ENCODE results near the gene ELANE. TPM values are rescaled to one million over a fixed set of nuclear protein-coding genes. Genes with fewer than 3 reads are reported as not detected.

Gene ELANE
- total RNA-seq, 1 donor from 2014 or later, result not detected

GRCh38 chr19:810077-810855 lies 41.8 kb upstream of the ELANE start:
- Mint-ChIP-seq H3K27ac (no peak overlapping the region), H3K4me1 (ENCODE audit: low read depth) (peaks cover 2% of the 10 kb centered on the region), H3K36me3 (ENCODE audit: low read depth) (peaks cover 58% of the 10 kb centered on the region), H3K9me3 (no peaks in the 10 kb centered on the region), H3K4me3 (ENCODE audit: low read depth) (no peak overlapping the region), H3K27me3 (ENCODE audit: low read depth) (no peaks in the 10 kb centered on the region)
- no peak for DNase-seq (ENCODE audit: low spot score)
- intact Hi-C loops (cut with micrococcal nuclease), result no loop called here

- Mint-ChIP-seq H3K4me1 (ENCODE audit: low read depth) (peaks cover 2% of the 10 kb centered on the region), H3K4me3 (ENCODE audit: low read depth) (no peak overlapping the region), H3K36me3 (ENCODE audit: low read depth) (peaks cover 59% of the 10 kb centered on the region), H3K27me3 (ENCODE audit: low read depth) (no peaks in the 10 kb centered on the region), H3K9me3 (no peaks in the 10 kb centered on the region), H3K27ac (no peak overlapping the region)
- intact Hi-C loops (cut with micrococcal nuclease), result no loop called here
- no peak for DNase-seq (ENCODE audit: low spot score)
Observed at GRCh38 chr19:810883-811489, 41.1 kb upstream of the ELANE start.

DNA sequence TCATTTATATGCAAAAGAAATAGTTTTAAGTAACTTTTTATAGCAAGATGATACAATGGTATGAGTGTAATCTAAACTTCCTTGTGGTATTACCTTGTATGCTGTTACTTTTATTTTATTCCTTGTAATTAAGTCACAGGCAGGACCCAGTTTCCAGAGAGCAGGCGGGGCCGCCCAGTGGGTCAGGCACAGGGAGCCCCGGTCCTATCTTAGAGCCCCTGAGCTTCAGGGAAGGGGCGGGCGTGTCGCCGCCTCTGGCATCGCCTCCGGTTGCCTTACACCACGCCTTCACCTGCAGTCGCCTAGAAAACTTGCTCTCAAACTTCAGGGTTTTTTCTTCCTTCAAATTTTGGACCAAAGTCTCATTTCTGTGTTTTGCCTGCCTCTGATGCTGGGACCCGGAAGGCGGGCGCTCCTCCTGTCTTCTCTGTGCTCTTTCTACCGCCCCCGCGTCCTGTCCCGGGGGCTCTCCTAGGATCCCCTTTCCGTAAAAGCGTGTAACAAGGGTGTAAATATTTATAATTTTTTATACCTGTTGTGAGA lies 40.5 kb upstream of the ELANE start:
- Mint-ChIP-seq H3K4me3 (ENCODE audit: low read depth) (no peak overlapping the region), H3K27ac (no peak overlapping the region), H3K36me3 (ENCODE audit: low read depth) (peaks cover 63% of the 10 kb centered on the region), H3K4me1 (ENCODE audit: low read depth) (peaks cover 2% of the 10 kb centered on the region), H3K27me3 (ENCODE audit: low read depth) (no peaks in the 10 kb centered on the region), H3K9me3 (peaks cover 4% of the 10 kb centered on the region)
- no peak for DNase-seq (ENCODE audit: low spot score)
- intact Hi-C loops (cut with micrococcal nuclease), result no loop called here

DNA sequence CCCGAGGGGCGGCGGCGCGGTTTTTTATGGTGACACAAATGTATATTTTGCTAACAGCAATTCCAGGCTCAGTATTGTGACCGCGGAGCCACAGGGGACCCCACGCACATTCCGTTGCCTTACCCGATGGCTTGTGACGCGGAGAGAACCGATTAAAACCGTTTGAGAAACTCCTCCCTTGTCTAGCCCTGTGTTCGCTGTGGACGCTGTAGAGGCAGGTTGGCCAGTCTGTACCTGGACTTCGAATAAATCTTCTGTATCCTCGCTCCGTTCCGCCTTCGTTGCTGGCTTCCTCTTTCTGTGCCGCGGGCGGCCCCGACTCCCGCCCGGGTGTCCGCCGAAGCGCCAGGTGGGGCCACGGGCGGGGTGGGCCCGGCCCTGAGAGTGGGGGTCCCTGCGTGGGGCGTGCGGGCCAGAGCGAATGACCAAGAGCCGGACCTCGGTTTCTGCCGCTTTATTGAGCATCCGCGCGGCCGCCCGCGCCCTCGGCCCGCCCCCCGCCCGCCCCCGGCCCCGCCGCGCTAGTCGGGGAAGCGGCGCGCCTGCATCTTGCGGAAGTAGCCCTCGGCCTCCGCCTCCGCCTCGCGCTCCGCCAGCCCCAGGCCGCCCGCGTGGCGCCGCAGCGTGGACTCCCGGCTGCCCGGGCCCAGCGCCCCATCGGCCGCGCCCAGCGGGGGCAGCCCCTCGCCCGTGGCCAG lies 39.9 kb upstream of the ELANE start:
- intact Hi-C loops (cut with micrococcal nuclease), result no loop called here
- peaks cover 63% of the 10 kb centered on the region for H3K36me3 Mint-ChIP-seq (ENCODE audit: low read depth)

GRCh38 chr19:812747-813218 lies 39.3 kb upstream of the ELANE start:
- no peak for DNase-seq (ENCODE audit: low spot score)
- Mint-ChIP-seq H3K36me3 (ENCODE audit: low read depth) (peaks cover 57% of the 10 kb centered on the region), H3K4me3 (ENCODE audit: low read depth) (no peak overlapping the region), H3K9me3 (peaks cover 5% of the 10 kb centered on the region), H3K4me1 (ENCODE audit: low read depth) (no peaks in the 10 kb centered on the region), H3K27me3 (ENCODE audit: low read depth) (no peaks in the 10 kb centered on the region), H3K27ac (no peak overlapping the region)
- intact Hi-C loops (cut with micrococcal nuclease), result no loop called here

More for the DNA sequence above, 39.9 kb upstream of the ELANE start:
- Mint-ChIP-seq H3K4me1 (ENCODE audit: low read depth) (peaks cover 2% of the 10 kb centered on the region), H3K4me3 (ENCODE audit: low read depth) (no peak overlapping the region), H3K27ac (no peak overlapping the region), H3K27me3 (ENCODE audit: low read depth) (no peaks in the 10 kb centered on the region), H3K9me3 (peaks cover 5% of the 10 kb centered on the region)
- DNase-seq (ENCODE audit: low spot score), result no peak

DNA sequence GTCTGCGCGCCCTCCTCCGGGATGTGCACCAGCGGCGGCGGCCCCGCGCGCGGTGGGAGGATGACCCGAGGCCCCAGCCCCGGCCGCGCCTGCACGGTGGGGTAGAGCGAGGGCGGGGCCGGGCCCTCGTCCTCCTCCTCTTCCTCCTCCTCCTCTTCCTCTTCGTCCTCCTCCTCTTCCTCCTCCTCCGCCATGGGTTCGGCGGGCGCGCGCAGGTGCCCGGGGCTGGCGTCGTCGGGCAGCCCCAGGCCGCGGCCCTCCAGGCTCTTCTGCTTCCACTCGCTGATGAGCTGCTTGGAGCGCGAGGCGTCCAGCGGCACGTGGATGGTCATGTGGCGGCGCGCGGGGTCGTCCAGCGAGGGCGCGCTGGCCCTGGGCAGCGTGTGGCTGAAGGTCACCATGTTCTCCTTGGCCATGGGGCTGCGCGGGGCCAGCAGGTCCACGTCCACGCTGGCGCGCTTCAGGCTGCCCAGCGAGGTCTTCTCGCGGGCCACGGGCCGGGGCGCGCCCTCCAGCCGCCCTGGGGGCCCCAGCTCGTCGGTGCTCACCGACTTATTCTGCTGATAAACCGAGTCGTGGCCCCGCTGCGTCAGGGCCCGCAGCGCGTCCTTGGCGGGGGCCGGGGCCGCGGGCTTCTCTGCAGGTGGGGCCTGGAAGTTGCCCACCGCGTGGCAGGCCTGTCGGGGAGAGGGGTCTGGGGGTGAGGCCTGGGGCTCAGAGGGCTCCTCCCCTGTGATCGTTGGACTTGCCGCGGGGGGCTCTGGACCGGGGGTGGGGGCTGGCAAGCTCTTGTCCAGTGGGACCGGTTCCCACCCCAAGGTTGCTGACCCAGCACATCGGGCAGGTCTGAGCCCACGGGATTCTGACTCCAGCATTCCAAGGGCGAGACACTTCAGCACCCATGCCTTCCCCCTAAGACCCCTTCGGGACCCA lies 38.6 kb upstream of the ELANE start:
- Mint-ChIP-seq H3K4me1 (ENCODE audit: low read depth) (no peaks in the 10 kb centered on the region), H3K4me3 (ENCODE audit: low read depth) (no peak overlapping the region), H3K27ac (no peak overlapping the region), H3K9me3 (peaks cover 5% of the 10 kb centered on the region), H3K27me3 (ENCODE audit: low read depth) (no peaks in the 10 kb centered on the region), H3K36me3 (ENCODE audit: low read depth) (peaks cover 54% of the 10 kb centered on the region)
- DNase-seq (ENCODE audit: low spot score), result no peak
- intact Hi-C loops (cut with micrococcal nuclease), result no loop called here

DNA sequence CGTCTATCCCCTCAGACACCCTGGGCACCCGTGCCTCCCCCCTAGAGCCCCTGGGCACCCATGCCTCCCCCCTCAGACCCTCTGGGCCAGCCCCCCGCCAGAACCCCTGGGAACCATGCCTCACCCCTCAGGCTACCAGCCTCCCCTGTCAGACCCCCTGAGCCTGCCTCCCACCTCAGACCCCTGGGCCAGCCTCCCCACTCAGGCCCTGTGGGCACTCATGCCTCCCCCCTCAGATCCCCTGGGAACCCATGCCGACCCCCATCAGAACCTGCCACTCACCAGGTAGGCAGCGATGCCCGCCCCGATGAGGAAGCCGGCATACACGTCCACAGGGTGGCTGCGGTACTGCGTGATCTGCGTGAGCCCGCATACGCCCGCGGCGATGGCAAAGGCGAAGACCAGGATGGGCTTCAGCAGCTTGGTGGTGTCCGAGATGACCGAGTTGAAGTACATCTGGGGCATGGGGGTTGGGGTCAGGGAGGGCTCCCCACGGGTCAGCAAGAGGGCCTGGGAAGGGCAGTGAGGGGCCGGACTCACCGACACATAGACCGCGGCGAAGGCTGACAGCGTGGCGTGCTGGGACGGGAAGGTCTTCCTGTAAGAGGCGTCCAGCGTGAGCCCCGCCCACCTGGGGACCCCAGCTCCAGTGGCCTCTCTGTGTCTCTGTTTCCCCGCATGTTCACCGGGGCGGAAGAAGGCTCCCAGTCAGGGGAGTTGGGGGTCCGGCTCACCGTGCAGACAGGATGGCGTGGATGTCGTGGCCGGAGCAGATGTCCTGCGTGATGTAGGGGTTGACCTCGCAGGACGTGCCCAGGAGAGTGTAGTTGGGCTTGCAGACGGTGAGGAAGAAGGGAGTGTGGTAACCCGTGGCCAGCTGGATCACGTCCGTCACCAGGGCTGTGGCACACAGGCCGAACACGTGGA lies 37.7 kb upstream of the ELANE start:
- no peak overlapping the region for H3K4me3 Mint-ChIP-seq (ENCODE audit: low read depth)
- H3K36me3 Mint-ChIP-seq (ENCODE audit: low read depth), result peaks cover 51% of the 10 kb centered on the region
- peaks cover 5% of the 10 kb centered on the region for H3K9me3 Mint-ChIP-seq
- no peak for DNase-seq (ENCODE audit: low spot score)
- no peaks in the 10 kb centered on the region for H3K4me1 Mint-ChIP-seq (ENCODE audit: low read depth)
- intact Hi-C loops (cut with micrococcal nuclease), result no loop called here
- no peak overlapping the region for H3K27ac Mint-ChIP-seq
- no peaks in the 10 kb centered on the region for H3K27me3 Mint-ChIP-seq (ENCODE audit: low read depth)

DNA sequence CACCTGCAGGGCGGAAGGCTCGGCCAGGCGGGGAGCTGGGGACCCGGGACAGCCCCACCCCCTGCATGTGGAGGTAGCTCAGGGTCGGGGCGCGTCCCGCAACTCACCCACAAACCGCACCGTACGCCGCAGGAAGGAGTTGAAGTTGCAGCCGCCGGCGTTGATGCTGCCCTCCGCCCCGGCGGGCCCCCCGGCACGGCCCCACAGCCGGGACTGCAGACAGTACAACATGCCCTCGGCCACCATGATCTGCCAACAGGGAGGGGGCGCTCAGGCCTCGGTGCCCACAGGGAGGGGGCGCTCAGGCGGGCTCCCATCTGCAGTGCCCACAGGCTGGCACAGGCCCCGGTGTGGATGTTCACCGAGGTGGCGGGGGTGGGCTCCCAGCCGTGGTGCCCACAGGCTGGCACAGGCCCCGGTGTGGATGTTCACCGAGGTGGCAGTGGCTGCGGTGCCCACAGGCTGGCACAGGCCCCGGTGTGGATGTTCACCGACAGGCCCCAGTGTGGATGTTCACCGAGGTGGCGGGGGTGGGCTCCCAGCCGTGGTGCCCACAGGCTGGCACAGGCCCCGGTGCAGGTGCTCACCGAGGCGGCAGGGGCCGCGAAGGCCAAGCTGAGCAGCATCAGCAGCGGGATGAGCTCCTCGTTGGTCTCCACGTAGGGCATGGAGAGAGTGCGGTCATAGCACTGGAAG lies 36.9 kb upstream of the ELANE start:
- peaks cover 5% of the 10 kb centered on the region for H3K9me3 Mint-ChIP-seq
- H3K4me3 Mint-ChIP-seq (ENCODE audit: low read depth), result no peak overlapping the region
- intact Hi-C loops (cut with micrococcal nuclease), result no loop called here
- peaks cover 2% of the 10 kb centered on the region for H3K27me3 Mint-ChIP-seq (ENCODE audit: low read depth)
- no peaks in the 10 kb centered on the region for H3K4me1 Mint-ChIP-seq (ENCODE audit: low read depth)
- H3K27ac Mint-ChIP-seq, result no peak overlapping the region
- DNase-seq (ENCODE audit: low spot score), result no peak
- peaks cover 43% of the 10 kb centered on the region for H3K36me3 Mint-ChIP-seq (ENCODE audit: low read depth)

GRCh38 chr19:815775-816499 lies 36.2 kb upstream of the ELANE start:
- intact Hi-C loops (cut with micrococcal nuclease), result no loop called here
- Mint-ChIP-seq H3K4me3 (ENCODE audit: low read depth) (no peak overlapping the region), H3K36me3 (ENCODE audit: low read depth) (peaks cover 38% of the 10 kb centered on the region), H3K9me3 (peaks cover 5% of the 10 kb centered on the region), H3K27ac (no peak overlapping the region), H3K27me3 (ENCODE audit: low read depth) (peaks cover 2% of the 10 kb centered on the region), H3K4me1 (ENCODE audit: low read depth) (no peaks in the 10 kb centered on the region)
- no peak for DNase-seq (ENCODE audit: low spot score)

- no peak overlapping the region for H3K4me3 Mint-ChIP-seq (ENCODE audit: low read depth)
- DNase-seq (ENCODE audit: low spot score), result no peak
- H3K36me3 Mint-ChIP-seq (ENCODE audit: low read depth), result peaks cover 36% of the 10 kb centered on the region
- no peak overlapping the region for H3K27ac Mint-ChIP-seq
- intact Hi-C loops (cut with micrococcal nuclease), result no loop called here
- no peaks in the 10 kb centered on the region for H3K4me1 Mint-ChIP-seq (ENCODE audit: low read depth)
- H3K9me3 Mint-ChIP-seq, result peaks cover 5% of the 10 kb centered on the region
- H3K27me3 Mint-ChIP-seq (ENCODE audit: low read depth), result peaks cover 2% of the 10 kb centered on the region
Observed at GRCh38 chr19:816500-816857, 35.6 kb upstream of the ELANE start.
